SK-N-MC (cell line): ENCODE measurements around the gene ZNF862.

Experiments used
- DNase-seq: peaks from one replicate; pipeline ENCODE4 v3.0.0-alpha.2; 2011; ENCODE audit warnings: low read depth, low spot score
- H3K27ac ChIP-seq: fragments of 200-600 bp; sonication (generic); 2 replicates; pipeline ENCODE4 v1.5.1; 2016; ENCODE audit warnings: mixed run types
- H3K36me3 ChIP-seq: fragments of 200-600 bp; sonication (generic); 2 replicates; pipeline ENCODE4 v1.6.1; 2017; ENCODE audit warnings: antibody characterized with exemption, low read length, mixed read lengths; ENCODE audit not compliant: insufficient read depth
- H3K4me3 ChIP-seq: fragments of 200-600 bp; sonication (generic); 2 replicates; pipeline ENCODE4 v1.5.1; 2016
- H3K9ac ChIP-seq: fragments of 200-600 bp; sonication (generic); 2 replicates; pipeline ENCODE4 v1.8.0; 2017; ENCODE audit warnings: mixed run types, mixed read lengths; ENCODE audit not compliant: insufficient read length
- H3K9me3 ChIP-seq: fragments of 200-600 bp; sonication (generic); 2 replicates; pipeline ENCODE4 v1.6.1; 2017; ENCODE audit warnings: low read depth, mild to moderate bottlenecking, antibody characterized with exemption, low read length, moderate library complexity, mixed read lengths
- EZH2 ChIP-seq: fragments of 200-600 bp; sonication (generic); IDR thresholded peaks from one replicate; pipeline ENCODE4 v1.6.1; 2017; ENCODE audit warnings: antibody characterized with exemption
- FOXP2 ChIP-seq: optimal IDR thresholded peaks from 2 replicates; pipeline ENCODE3; 2011; ENCODE audit warnings: mild to moderate bottlenecking, moderate library complexity; ENCODE audit not compliant: insufficient read depth; ENCODE audit errors: extremely low read length, control extremely low read depth
- POLR2AphosphoS5 ChIP-seq: IDR thresholded peaks from 2 replicates; pipeline ENCODE4 v1.6.1; 2012; ENCODE audit warnings: mild to moderate bottlenecking, low read depth, low read length, borderline replicate concordance

The ZNF862 gene

DNA sequence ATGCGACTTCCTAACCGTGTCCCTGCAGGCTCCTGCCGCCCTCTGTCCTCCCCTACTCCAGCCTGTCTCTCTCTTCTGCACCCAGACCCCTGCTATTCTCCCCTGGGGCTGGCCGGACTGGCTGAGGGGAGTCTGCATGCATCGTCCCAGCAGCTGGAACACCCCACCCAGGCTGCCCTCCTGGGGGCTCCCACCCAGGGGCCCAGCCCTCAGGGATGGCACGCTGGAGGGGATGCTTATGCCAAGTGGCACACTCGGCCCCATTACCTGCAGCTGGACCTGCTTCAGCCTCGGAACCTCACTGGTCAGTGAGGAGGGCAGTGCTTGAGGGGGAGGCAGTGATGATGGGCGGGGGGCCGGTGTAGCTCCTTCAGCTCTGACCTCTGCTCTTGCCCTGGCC, 43.0 kb upstream of the ZNF862 start:
- H3K9ac ChIP-seq = no peak overlapping the region
- DNase-seq = no peak
- H3K27ac ChIP-seq = no peak overlapping the region
- no peaks in the 10 kb centered on the region for H3K9me3 ChIP-seq
- no peaks in the 10 kb centered on the region for H3K36me3 ChIP-seq
- TF ChIP-seq EZH2 = no peak
- TF ChIP-seq POLR2AphosphoS5 = no peak
- no peak for TF ChIP-seq FOXP2
- H3K4me3 ChIP-seq = no peak overlapping the region

DNA sequence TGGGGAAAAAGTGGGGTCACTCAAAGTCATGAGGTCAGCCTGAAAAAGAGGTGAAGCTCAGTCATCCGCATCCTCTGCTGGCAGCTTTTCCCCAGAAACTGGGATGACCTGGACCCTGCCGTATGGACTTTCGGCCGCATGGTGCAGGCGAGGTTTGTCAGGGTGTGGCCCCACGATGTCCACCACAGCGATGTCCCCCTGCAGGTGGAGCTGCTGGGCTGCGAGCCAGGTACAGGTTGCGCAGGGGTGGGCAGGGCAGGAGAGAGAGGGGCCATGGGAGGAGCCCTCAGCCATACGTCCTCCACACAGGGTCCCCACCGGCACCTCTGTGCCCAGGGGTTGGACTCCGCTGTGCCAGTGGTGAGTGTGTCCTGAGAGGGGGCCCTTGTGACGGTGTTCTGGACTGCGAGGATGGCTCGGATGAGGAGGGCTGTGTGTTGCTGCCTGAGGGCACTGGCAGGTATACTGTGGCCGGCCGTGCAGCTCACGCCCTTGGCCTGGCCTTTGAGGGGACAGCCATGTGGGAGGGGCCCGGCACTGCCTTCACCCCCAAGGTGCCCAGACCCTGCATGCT, 41.8 kb upstream of the ZNF862 start:
- no peak overlapping the region for H3K9ac ChIP-seq
- H3K9me3 ChIP-seq = no peaks in the 10 kb centered on the region
- DNase-seq = no peak
- TF ChIP-seq FOXP2 = no peak
- no peak for TF ChIP-seq EZH2
- TF ChIP-seq POLR2AphosphoS5 = no peak
- H3K36me3 ChIP-seq = no peaks in the 10 kb centered on the region
- no peak overlapping the region for H3K4me3 ChIP-seq
- H3K27ac ChIP-seq = no peak overlapping the region

DNA sequence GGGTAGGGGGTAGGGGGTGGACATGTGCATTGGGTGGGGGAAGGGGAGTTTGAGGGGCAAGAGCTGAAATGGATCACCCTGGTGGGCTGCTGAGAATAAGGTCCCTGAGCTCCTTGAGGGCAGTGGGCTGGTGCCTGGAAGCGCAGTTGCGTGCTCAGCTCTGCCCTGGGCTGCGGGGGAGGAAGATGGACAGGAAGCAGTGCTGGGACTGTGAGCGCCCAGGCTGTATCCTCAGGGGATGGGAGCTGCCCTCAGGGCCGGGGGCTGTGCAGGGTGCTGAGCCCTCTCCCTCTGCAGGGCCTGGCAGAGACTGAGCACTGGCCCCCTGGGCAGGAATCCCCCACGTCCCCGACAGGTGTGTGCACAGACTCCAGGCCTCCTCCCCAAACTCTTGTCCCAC, 40.4 kb upstream of the ZNF862 start:
- Histone ChIP-seq H3K36me3 (no peaks in the 10 kb centered on the region), H3K27ac (no peak overlapping the region), H3K4me3 (no peak overlapping the region), H3K9me3 (no peaks in the 10 kb centered on the region), H3K9ac (no peak overlapping the region)
- TF ChIP-seq POLR2AphosphoS5 (no peak), EZH2 (no peak)
- no peak for DNase-seq

DNA sequence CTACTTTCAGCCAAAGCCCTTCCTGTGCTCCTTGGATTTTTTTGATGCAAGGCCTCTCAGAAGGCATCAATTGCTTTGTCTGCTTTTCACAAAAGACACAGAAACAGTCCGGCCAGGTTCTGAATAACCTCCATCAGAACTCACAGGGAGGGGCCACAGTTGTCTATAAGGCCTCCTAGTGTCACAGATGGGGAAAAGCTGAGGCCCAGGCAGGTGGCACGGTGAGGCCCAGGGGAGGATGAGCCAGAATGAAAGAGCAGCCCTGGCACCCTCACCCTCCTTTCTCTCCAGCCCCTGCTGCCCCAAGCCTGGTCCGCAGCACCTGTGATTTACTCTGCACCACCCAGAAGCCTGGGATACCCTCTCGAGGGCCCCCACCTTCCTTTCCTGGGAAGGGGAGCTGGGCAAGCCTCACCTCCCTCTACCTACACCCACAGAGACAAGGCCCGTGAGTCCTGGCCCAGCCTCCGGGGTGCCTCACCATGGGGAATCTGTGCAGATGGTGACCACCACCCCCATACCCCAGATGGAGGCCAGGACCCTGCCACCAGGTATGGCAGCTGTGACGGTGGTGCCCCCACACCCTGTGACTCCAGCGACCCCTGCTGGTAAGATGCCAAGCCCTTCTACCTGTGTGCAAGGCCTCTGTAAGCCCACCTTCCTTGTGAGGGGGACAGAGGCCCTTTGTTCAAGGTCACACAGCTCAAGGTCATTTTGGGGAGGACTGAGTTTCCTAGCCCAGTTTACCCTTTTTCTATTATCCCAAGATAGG, 38.6 kb upstream of the ZNF862 start:
- no peaks in the 10 kb centered on the region for H3K9me3 ChIP-seq
- no peak for DNase-seq
- no peak for TF ChIP-seq EZH2
- TF ChIP-seq POLR2AphosphoS5 = no peak
- no peak overlapping the region for H3K4me3 ChIP-seq
- no peak overlapping the region for H3K27ac ChIP-seq
- H3K9ac ChIP-seq = no peak overlapping the region
- H3K36me3 ChIP-seq = no peaks in the 10 kb centered on the region

DNA sequence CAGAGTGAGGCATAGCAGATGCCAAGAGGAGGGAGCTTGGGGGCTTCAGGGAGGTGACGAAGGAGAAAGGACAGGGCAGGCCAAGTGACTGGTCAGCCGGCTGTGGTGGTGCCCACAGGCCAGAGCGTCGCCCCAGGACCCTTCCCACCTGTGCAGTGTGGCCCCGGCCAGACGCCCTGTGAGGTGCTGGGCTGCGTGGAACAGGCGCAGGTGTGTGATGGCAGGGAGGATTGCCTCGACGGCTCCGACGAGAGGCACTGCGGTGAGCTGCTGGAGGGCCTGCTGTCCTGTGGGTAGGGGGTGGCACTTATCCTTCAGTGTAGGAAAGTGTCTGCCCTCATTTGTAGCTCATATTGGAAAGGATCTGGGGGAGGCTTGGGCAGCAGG, 38.0 kb upstream of the ZNF862 start:
- TF ChIP-seq FOXP2 = no peak
- TF ChIP-seq EZH2 = no peak
- no peak for TF ChIP-seq POLR2AphosphoS5
- Histone ChIP-seq H3K27ac (no peak overlapping the region), H3K9me3 (no peaks in the 10 kb centered on the region), H3K4me3 (no peak overlapping the region), H3K36me3 (no peaks in the 10 kb centered on the region), H3K9ac (no peak overlapping the region)
- DNase-seq = no peak

DNA sequence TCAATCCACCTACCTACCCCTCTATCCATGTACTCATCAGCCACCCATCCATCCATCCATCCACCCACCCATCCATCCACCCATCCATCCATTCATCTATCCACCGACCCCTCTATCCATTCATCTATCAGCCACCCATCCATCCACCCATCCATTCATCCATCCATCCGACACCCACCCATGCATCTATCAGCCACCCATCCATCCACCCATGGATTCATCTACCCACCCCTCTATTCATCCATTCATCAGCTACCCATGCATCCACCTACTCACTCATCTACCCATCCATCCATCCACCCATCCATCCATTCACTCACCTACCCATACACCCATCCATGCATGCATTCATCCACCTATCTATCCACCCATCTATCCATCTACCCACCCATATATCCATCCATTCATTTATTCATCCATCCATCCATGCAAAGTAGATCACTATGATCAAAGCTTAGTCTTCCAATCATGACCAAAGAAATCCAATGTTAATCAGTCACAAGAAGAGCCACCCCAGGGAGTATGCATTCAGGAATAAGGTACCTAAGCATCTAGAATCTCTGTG, 37.1 kb upstream of the ZNF862 start:
- no peaks in the 10 kb centered on the region for H3K9me3 ChIP-seq
- H3K9ac ChIP-seq = no peak overlapping the region
- no peaks in the 10 kb centered on the region for H3K36me3 ChIP-seq
- H3K27ac ChIP-seq = no peak overlapping the region
- no peak for TF ChIP-seq FOXP2
- TF ChIP-seq POLR2AphosphoS5 = no peak
- TF ChIP-seq EZH2 = no peak
- H3K4me3 ChIP-seq = no peak overlapping the region
- DNase-seq = no peak

DNA sequence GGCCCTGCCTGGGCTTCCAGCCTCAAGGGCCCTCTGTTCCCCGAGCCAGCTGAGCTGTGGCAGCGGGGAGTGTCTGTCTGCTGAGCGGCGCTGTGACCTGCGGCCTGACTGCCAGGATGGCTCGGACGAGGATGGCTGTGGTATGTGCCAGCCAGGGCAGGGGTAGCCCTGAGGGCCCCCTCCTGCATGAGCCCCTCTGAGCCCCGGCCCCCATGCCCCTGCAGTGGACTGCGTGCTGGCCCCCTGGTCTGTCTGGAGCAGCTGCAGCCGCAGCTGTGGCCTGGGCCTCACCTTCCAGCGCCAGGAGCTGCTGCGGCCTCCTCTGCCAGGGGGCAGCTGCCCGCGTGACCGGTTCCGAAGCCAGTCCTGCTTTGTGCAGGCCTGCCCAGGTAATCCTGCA, 36.4 kb upstream of the ZNF862 start:
- no peak for TF ChIP-seq EZH2
- no peak for TF ChIP-seq POLR2AphosphoS5
- no peak for TF ChIP-seq FOXP2
- H3K36me3 ChIP-seq = no peaks in the 10 kb centered on the region
- H3K27ac ChIP-seq = no peak overlapping the region
- no peak overlapping the region for H3K9ac ChIP-seq
- no peaks in the 10 kb centered on the region for H3K9me3 ChIP-seq
- no peak overlapping the region for H3K4me3 ChIP-seq
- DNase-seq = no peak

DNA sequence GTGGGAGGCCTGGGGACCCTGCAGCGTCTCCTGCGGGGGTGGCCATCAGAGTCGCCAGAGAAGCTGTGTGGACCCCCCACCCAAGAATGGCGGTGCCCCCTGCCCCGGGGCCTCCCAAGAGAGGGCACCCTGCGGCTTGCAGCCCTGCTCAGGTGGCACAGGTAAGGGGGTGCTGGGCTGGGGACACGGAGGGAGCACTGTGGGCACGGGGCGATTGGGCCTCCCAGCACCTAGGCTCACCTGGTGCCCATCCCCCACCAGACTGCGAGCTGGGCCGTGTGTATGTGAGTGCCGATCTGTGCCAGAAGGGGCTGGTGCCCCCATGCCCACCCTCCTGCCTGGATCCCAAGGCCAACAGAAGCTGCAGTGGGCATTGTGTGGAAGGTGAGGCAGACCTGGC, 35.2 kb upstream of the ZNF862 start:
- no peak for DNase-seq
- H3K9ac ChIP-seq = no peak overlapping the region
- H3K4me3 ChIP-seq = no peak overlapping the region
- no peaks in the 10 kb centered on the region for H3K36me3 ChIP-seq
- H3K27ac ChIP-seq = no peak overlapping the region
- H3K9me3 ChIP-seq = no peaks in the 10 kb centered on the region
- TF ChIP-seq FOXP2 (no peak), EZH2 (no peak), POLR2AphosphoS5 (no peak)

DNA sequence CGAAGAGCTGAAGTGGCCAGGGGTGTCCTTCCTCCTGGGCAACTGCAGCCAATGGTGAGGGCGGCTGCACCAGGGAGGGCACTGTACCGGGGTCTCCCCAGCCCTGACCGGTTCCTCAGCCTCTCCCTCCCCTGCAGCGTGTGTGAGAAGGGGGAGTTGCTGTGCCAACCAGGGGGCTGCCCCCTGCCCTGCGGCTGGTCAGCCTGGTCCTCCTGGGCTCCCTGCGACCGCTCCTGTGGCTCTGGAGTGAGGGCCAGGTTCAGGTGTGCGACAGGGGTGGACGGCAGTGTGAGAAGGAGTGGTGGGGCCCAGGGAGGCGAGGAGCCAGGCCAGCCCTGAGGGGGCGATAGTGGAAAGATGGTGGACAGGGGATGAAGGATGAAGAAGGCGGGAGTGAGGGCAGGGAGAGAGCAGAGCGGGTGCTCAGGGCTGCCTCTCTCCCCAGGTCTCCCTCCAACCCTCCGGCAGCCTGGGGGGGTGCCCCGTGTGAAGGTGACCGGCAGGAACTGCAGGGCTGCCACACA, 34.6 kb upstream of the ZNF862 start:
- no peaks in the 10 kb centered on the region for H3K9me3 ChIP-seq
- no peak for TF ChIP-seq POLR2AphosphoS5
- TF ChIP-seq EZH2 = no peak
- TF ChIP-seq FOXP2 = no peak
- no peak overlapping the region for H3K4me3 ChIP-seq
- no peak overlapping the region for H3K27ac ChIP-seq
- H3K36me3 ChIP-seq = no peaks in the 10 kb centered on the region
- no peak overlapping the region for H3K9ac ChIP-seq
- no peak for DNase-seq
